GM19023 (cell line): ENCODE measurements around the gene CEP295NL.
"Not testable (repeated sequence)": the region's sequence is repeated elsewhere in the genome, so short reads cannot be mapped to it uniquely, and the experiment has no call there.

Experiments
- ATAC-seq: cut with Tn5 transposase; IDR thresholded peaks from one replicate; pipeline ENCODE4 v1.9.1; 2021; ENCODE audit warnings: mild to moderate bottlenecking, moderate library complexity; ENCODE audit not compliant: unreplicated experiment

The CEP295NL gene

GRCh38 chr17:78889531-78889930, 13.5 kb downstream of the CEP295NL start:
- no peak for ATAC-seq

GRCh38 chr17:78888941-78889518, 14.0 kb downstream of the CEP295NL start:
- no peak for ATAC-seq

- ATAC-seq = no peak
Measured at GRCh38 chr17:78886954-78887353, 16.0 kb downstream of the CEP295NL start.

- no peak for ATAC-seq
Measured at GRCh38 chr17:78885956-78886355, 17.0 kb downstream of the CEP295NL start.

GRCh38 chr17:78884876-78885667, 17.9 kb downstream of the CEP295NL start:
- no peak for ATAC-seq

GRCh38 chr17:78884148-78884825, 18.7 kb downstream of the CEP295NL start:
- no peak for ATAC-seq

GRCh38 chr17:78883533-78884131, 19.4 kb downstream of the CEP295NL start:
- ATAC-seq = no peak

- ATAC-seq = no peak
Measured at GRCh38 chr17:78883089-78883532, 19.9 kb downstream of the CEP295NL start.

GRCh38 chr17:78882540-78883088, 20.4 kb downstream of the CEP295NL start:
- no peak for ATAC-seq

GRCh38 chr17:78879635-78880186, 23.3 kb downstream of the CEP295NL start:
- no peak for ATAC-seq

GRCh38 chr17:78878871-78879527, 24.0 kb downstream of the CEP295NL start:
- ATAC-seq = no peak

GRCh38 chr17:78878261-78878660, 24.7 kb downstream of the CEP295NL start:
- no peak for ATAC-seq

GRCh38 chr17:78876954-78877517, 26.0 kb downstream of the CEP295NL start:
- not testable (repeated sequence) for ATAC-seq

GRCh38 chr17:78876094-78876597, 26.9 kb downstream of the CEP295NL start:
- ATAC-seq = no peak

GRCh38 chr17:78875363-78876093, 27.5 kb downstream of the CEP295NL start:
- ATAC-seq = no peak

- no peak for ATAC-seq
Measured at GRCh38 chr17:78873519-78874340, 29.3 kb downstream of the CEP295NL start.

GRCh38 chr17:78872486-78872885, 30.5 kb downstream of the CEP295NL start:
- no peak for ATAC-seq

- no peak for ATAC-seq
Measured at GRCh38 chr17:78870621-78871020, 32.4 kb downstream of the CEP295NL start.
